T-helper 1 cell treated with Interleukin-12 subunit alpha and Interleukin-12 subunit beta and Interleukin-4 antibody, amounts not matched to agents 30 ng/mL and 1 ng/mL, for 36 hours (primary cell): ENCODE results near the gene ETDA. TPM values are rescaled to one million over a fixed set of nuclear protein-coding genes. Genes with fewer than 3 reads are reported as not detected.
"Not testable (repeated sequence)": the region's sequence is repeated elsewhere in the genome, so short reads cannot be mapped to it uniquely, and the experiment has no call there.

Source experiments
- intact Hi-C: fragments of 100-400 bp; cut with micrococcal nuclease; formaldehyde crosslinking; loops from one replicate; pipeline ENCODE4 v1.15.1; 2024
- total RNA-seq: library from RNA; stranded (reverse); gene quantifications from 2 replicates; pipeline ENCODE4 v1.2.3, GENCODE V29; 2022

The ETDA gene
- total RNA-seq, result not detected in 2 replicates

DNA sequence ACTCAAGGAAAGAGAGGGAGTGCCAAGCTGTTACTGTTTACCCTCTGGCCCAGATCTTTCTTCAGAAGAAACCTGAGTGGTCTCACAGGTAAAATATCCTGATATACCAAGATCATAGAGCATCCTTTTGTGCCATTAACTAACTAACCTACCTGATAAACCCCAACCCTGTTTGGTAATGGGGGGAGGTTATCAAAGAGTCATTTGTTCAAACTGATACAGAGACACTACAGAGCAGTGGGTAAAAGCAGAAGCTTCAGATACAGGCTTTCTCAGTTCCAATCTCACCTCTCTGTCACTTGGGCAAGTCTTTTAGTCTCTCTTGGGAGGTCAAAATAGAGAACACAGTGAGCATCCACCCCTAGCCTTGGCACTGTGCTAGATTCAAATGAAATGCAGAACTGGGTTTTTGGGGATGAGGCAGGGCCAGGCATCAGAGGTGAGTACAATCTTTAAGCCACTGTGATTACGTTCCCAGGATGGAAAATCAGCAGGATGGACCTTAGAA is at the start of gene ETDA:
Gene ETDA, plus strand, starts transcription at position 51 of the 508 bp plus-strand sequence. CDS start 1,216 bp downstream, outside the sequence.
- intact Hi-C loops, result not testable (repeated sequence)

- intact Hi-C loops, result not testable (repeated sequence)
These were observed 45.4 kb upstream of the ETDA start for GRCh38 chrX:135206427-135206826.

DNA sequence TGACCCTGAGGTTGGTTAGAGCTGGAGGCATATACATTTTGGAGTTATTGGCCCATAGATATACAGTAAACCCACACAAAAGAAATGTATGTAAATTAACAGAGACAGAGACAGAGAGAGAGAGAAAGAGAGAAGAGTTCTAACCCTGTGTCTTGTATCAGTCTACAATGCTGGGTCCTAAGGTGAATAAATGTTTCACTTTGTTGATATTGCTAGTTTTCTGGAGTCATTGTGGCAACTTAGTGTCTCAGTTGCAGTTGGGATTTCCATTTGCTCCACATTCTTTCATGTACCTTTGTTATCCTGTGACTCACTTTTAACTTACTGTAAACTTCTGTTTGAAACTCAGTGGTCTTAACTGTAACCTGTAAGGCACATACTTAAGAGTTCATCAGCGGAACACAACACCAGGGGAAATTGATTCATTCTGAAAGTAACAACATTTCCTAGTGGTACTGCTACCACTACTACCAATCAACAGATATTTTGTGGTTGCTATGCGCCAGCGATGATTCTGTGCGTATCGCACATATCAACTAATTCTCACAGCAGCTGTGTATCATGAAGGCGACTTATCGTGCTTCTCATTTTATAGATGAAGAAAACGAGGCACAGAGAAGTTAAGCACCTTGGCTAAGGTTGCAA is 38.5 kb upstream of the ETDA start:
- intact Hi-C loops, result no loop called here

DNA sequence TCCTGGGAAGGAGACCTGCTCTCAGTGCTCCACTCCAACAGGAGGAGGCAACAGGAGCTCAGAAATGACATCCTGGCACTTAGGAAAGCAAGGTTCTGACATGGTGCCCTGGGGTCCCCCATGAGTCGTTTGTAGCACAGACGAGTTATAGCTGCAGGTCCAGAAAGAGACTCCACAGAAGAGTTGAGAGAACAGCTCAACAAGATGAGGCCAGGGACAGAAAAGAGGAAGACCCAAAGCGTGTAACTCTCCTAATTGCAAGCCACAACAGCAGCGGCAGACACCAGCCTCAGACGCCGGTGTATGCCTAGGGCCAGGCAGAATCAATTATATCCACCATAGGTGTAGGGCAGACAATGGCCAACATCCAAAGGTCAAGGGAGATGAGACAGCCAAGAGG is 5.9 kb upstream of the ETDA start:
- intact Hi-C loops, result not testable (repeated sequence)

DNA sequence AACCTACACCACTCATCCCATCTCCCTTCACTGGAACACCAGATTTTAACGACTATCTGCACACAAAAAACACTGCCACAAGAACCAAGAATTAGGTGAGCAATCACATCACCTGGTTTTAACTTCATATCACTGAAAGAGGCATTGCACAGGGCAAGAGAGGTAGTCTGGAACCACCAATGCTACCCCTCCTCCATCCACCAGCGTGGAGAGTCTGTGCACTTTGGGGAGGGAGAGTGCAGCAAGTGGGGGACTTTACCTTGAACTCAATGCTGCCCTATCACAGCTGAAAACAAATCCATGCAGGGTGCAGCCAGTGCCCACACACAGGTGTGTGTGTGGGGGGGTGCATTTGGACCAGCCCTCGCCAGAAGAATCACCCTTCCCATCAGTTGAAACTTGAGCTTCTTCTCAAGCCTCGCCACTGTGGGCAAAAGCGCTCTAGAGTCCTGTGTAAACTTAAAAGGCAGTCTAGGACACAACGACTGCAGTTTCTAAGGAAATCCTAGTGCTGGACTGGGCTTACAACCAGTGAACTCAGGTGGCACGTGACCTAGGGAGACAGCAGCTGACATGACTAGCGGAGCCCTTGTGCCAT is 4.3 kb downstream of the ETDA start:
- intact Hi-C loops, result not testable (repeated sequence)

DNA sequence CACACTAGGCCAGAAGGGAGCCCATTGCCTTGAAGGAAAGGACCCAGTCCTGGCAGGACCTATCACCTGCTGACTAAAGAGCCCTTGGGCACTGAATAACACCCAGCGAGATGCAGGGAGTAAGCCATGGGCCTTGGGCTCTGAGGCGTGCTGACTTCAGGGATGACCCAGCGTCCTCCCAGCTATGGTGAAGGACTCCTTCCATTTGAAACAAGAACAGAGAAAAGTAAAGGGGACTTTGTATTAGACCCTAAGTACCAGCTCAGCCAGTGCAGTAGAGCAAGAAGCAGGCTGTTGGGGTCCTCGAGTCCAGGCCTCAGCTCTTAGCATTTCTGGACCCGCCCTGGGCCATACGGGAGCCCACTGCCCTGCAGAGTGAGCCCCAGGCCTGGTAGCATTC is 5.1 kb downstream of the ETDA start:
- intact Hi-C loops, result no loop called here

DNA sequence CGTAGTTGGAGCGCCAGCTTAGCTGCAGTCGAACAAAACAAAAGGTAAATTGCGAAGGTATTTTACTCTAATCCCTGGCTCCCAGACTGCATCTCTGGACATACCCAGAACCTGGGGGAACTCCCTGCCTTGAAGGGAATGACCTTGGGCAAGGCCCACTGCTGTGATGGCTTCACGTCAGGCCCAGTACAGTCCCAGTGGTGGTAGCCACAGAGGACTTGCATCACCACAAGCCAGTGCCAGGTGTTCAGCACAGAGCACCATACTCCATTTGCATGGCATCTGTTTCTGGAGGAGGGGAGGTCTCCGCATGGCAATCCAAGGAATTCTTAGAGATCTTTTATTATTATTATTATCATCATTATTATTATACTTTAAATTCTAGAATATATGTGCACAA is 5.6 kb downstream of the ETDA start:
- intact Hi-C loops, result no loop called here

GRCh38 chrX:135260976-135261375 is 9.1 kb downstream of the ETDA start:
- intact Hi-C loops, result not testable (repeated sequence)

- intact Hi-C loops, result not testable (repeated sequence)
These were observed 11.5 kb downstream of the ETDA start for GRCh38 chrX:135263376-135263775.

- intact Hi-C loops, result no loop called here
These were observed 12.3 kb downstream of the ETDA start for GRCh38 chrX:135264206-135264605.

GRCh38 chrX:135273162-135273561 is 21.3 kb downstream of the ETDA start:
- intact Hi-C loops, result no loop called here

DNA sequence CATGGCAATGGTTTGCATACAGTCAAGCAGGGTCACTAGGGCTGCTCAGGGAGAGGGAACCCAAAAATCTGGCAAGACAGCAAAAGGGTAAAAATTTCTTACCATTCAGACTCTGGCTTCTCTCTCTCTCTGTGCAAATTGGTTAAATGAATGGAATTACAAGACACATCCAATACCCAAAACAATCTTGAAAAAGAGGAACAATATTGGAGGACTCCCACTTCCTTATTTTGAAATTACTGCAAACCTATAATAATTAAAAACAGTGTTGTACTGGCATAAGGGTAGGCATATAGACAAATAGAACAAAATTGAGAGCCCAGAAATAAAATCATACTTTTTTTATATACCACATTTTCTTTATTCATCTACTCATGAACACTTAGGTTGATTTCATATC is 24.1 kb downstream of the ETDA start:
- intact Hi-C loops, result no loop called here

DNA sequence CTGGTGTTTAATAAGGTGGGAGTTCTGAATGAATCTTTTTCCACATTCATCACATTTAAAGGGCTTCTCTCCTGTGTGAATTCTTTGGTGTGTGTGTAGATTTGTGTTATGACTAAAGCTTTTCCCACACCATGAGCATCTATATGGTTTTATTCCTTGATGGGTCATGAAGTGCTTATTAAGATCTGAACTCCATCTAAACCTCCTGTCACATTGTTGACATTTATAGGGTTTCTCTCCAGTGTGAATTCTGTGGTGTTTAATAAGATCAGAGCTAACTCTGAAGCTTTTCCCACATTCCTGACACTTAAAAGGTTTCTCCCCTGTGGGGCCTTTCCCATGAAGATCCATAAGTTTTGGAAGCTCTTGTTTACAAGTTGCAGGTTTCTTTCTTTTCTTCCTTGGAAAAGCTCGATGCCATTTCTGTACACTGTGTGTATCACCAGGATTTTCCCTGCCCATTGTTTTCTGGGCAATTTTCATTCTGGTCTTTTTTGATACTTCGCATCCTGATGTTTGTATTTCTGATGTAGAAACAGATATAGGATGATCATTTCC is 35.5 kb downstream of the ETDA start:
- intact Hi-C loops, result no loop called here

- intact Hi-C loops, result loop anchor here (2.0 to 5.0 kb wide), 2 partner anchors 109 to 227 kb away; partner anchors contain the start of gene INTS6L
These were observed 43.5 kb downstream of the ETDA start for GRCh38 chrX:135295238-135295943.

DNA sequence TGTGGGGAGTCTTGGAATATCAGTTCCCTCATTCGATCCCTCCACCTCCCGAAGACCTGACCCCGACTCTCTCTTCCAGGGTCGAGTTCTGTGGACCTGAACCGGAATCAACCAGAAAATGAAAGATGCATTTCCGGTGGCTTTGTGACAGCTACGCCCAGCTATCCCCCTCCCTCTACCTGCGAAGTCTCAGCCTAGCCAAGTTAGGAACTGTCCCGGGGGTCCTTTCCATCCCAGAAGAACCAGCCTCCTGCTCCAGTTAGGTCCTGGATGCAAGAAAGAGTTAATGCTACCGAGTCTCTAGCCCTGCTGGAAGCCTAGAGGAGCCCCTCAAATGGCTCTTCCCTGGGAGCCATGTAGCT is 44.1 kb downstream of the ETDA start:
- intact Hi-C loops, result loop anchor here (2.0 to 5.0 kb wide), 2 partner anchors 109 to 226 kb away; partner anchors contain the start of gene INTS6L

DNA sequence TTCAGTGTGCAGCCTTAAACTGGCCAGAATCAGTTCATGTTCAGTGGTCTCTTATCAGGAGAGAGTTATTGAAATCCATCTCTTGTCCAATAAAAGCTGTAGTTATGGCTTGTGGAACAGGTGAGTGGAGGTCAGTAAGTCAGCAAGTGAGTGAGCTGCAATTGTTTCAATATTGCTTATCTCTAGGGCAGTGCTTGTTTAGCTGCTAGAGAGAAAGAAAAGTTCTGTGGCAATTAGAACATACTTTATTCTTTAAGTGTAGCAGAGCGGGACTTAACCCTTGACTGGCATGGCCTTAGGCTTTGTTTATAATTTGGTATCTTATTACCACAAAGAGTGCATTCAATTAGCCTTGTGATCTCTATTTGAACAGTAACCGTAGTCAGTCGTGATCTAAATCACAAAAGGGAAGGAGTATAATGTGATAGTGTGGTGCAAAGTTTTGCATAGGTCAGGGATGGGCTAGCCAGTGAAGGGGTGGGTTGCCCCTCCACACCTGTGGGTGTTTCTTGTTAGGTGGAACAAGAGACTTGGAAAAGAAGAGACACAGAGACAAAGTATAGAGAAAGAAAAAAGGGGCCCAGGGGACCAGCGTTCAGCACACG is 50.5 kb downstream of the ETDA start:
- intact Hi-C loops, result no loop called here

Other genes starting within 250 kb of the ETDA start
- gene RTL8B, start 229.5 kb upstream of the ETDA start, total RNA-seq, result 0.76 and 0.83 TPM in 2 replicates
- 21.1 and 21.6 TPM in 2 replicates for gene RTL8C, start 219.7 kb upstream of the ETDA start, total RNA-seq
- gene RTL8A, start 199.9 kb upstream of the ETDA start, total RNA-seq, result 12.0 and 15.8 TPM in 2 replicates
- 0.07 TPM in 1 of 2 replicates, not detected in the other for gene SMIM10L2B, start 153.3 kb upstream of the ETDA start, total RNA-seq
- gene ETDB, start 131.5 kb upstream of the ETDA start, total RNA-seq, result not detected in 2 replicates
- not detected in 2 replicates for gene CT55, start 80.7 kb upstream of the ETDA start, total RNA-seq
- gene ETDC, start 57.4 kb downstream of the ETDA start, total RNA-seq, result not detected in 2 replicates
- gene ZNF75D, start 92.0 kb downstream of the ETDA start, total RNA-seq, result 15.0 and 16.0 TPM in 2 replicates
- gene ZNF449, start 92.7 kb downstream of the ETDA start, total RNA-seq, result 4.0 and 4.5 TPM in 2 replicates
- 0.64 and 0.80 TPM in 2 replicates for gene SMIM10L2A, start 169.9 kb downstream of the ETDA start, total RNA-seq